Stimulated activated CD8-positive, alpha-beta memory T cell treated with anti-CD3 and anti-CD28 coated beads, Interleukin-12 subunit alpha, Interleukin-12 subunit beta, amount 100 ng/mL, for 24 hours (primary cell): ENCODE measurements around the gene RAB15.

Experiments
- DNase-seq: peaks from one replicate; pipeline ENCODE4 v3.0.0-alpha.2; 2020; ENCODE audit errors: extremely low read depth

RAB15 gene

DNA sequence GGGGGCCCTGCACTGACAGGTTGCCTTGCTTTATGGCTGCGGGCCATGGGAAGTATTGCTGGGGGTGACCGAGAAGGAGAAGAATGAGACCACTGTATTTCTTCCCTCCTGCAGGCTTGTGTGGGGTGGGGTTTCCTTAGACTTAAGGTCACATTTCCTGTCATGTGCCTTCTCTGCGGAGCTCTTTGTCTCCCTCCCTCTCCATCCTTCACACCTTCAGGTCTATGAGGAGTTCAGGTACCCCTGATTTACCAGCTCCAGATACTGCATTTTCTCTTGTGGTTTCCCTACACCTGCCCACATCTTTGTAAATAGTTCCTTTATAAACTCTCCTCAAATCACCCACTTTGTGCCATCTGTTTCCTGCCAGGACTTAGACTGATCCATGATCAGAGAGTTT is 18.2 kb upstream of the RAB15 start:
- DNase-seq, result no peak

DNA sequence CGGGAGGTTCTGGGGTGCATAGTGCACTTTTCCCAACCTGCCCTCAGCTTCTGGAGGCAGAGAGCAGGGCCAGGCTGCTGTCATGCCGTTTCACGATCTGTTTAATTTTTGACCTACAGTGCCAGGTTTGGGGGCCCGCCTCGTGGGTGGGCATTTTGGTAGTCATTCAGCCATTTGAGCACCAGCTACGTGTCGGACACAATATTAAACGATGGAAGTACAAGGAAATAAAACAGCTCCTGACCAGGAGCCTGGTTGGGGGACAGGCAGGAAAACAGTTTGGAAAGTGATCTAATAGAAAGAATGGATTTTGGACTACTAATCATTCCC is 15.3 kb upstream of the RAB15 start:
- no peak for DNase-seq

GRCh38 chr14:64986648-64987437 is 14.7 kb upstream of the RAB15 start, which contains the start of gene FNTB:
Gene FNTB, plus strand, starts transcription at chr14:64986895. Its CDS starts 59 bp downstream, at chr14:64986954.
- peak; percentile 79 for DNase-seq

DNA sequence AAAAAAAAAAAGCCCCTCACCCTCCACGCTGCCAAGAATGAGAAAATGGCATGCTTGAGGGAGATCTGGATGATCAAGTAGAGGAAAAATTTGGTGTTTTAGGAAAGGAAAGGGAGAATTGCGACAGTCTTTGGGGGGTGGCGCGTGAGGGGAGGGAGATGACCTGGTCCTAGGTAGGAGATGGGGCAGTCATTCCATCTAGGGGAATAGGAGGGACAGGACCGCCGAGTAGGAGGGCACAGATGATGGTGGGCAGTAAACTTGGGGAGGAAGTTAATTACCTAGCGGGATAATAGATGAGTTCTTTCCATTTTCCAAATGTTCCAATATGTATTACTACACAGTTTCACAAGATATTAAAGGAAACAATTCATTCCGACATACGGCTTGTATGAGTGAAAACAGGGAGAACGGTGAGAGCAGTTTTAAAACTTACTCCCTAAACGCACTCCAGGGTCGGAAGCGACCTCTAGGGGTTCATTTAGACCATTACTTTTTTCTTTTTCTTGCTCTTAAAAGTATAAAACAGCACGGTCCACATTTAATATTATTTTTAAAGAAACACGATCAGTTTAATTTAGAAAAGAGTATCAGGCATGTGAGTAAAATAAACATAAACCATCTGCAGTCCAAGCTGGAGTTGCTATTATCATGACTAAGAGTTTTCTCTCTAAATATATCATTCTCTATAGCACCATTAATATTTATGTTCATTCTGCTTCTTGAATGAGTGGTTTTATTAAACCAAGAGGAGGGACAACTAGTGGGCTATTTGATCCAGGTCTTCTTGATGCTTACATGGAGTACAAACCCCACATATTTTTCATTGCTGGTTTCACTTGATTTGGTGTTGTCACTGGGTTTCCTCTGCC is 11.5 kb upstream of the RAB15 start:
- DNase-seq, result no peak

GRCh38 chr14:64979336-64980074 is 7.4 kb upstream of the RAB15 start:
- no peak for DNase-seq

DNA sequence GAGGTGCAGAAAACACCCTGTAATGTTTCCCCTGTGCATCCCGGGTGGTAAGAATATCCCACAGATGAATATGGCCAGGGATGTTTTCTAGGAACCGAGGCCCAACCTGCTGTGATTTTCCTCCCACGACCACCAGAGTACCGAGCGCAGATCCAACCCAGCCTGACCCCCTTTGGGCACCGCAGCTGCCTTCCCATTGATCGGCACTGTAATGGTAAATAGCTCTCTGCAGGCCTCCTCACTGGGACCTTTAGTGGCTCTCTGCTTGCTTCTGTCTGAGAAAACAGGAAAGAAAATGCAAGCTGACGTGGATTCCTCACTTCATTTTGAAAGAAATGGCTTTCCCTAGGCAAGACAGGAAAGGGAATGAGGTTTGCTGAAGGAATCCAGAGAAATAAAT is 2.4 kb upstream of the RAB15 start:
- DNase-seq, result no peak

DNA sequence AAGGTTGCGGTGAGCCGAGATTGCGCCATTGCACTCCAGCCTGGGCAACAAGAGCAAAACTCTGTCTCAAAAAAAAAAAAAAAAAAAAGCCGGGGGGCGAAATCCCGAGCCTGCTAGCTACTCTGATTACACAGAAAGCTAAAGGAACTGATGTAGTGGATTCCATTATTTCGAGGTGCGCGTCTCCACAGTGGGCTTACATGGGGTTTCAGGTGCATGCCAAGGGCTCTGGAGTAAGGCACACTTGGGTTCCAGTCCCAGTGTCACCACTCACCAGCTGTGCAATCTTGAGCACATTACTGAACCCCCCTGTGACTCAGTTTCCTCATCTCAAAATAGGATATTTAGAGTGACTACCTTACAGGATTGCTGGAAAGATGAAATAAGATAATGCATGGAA is 1.7 kb upstream of the RAB15 start:
- DNase-seq, result no peak

- DNase-seq, result no peak
Measured at GRCh38 chr14:64973026-64973442, 898 bp upstream of the RAB15 start.

DNA sequence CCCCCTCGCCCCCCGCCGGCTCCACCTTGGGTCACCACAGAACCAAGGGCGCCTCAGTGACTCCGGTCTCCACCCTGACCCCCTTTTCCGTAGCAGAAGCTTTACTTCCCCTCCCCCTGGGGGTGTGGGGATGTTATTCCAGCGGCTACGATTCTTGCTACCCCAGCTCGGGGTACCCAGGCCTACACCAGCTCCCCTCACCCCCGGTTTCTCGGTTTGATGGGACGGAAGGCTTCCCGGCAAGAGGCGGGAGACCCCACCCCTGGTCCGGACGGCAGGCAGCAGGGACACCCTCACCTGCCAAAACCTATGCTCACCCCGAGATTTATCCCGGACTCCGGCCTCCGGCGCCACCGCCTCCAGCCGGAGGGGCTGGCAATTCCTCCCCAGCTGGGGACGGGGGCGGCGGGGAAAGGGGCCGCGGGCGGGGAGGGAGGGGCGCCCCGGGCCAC is 619 bp downstream of the RAB15 start:
- no peak for DNase-seq

GRCh38 chr14:64970776-64971477 is 1.2 kb downstream of the RAB15 start:
- DNase-seq, result no peak

DNA sequence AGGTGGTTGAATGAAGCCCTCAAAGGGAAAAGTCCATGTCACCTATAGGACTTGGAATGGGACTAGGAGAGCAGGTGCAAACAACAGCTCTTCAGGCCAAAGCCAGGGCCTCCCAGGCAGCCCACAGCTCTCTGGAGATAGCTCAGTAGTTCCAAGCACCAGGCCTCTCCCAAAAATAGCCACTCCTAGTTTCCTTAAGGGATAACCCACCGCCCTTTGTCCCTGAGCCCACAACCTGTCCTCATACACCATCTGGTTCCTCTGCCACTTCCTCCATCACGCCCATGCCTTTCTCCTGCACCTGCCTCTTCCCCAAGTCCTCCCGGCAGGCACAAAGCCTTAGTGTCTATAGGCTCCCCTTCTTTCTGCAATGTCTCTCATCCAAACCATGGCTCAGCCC is 2.1 kb downstream of the RAB15 start:
- no peak for DNase-seq

DNA sequence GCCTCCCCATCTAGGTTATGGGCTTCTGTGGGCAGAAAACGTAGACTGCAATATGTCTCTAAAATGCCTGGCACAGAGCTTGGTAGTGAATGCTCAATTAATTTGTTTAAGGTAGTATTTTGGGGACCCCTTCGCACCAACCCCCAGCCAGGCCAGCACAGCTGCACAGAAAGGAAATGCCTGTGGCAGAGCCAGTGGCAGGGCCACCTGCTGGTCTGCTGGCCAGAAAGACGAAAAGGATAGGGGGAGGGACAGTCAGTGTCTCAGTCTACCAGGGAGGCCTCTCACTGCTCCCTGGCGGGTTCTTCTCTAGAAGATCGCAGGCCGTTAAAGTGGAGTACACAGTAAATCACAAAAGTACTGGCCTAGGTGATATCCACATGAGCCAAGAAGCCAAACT is 3.5 kb downstream of the RAB15 start:
- DNase-seq, result no peak

GRCh38 chr14:64968167-64968566 is 4.0 kb downstream of the RAB15 start:
- DNase-seq, result no peak

- no peak for DNase-seq
Measured at GRCh38 chr14:64966976-64967375, 5.2 kb downstream of the RAB15 start.

- no peak for DNase-seq
Measured at GRCh38 chr14:64965356-64966000, 6.7 kb downstream of the RAB15 start.

- DNase-seq, result no peak
Measured at GRCh38 chr14:64963611-64964010, 8.5 kb downstream of the RAB15 start.

- no peak for DNase-seq
Measured at GRCh38 chr14:64960762-64961276, 11.3 kb downstream of the RAB15 start.

DNA sequence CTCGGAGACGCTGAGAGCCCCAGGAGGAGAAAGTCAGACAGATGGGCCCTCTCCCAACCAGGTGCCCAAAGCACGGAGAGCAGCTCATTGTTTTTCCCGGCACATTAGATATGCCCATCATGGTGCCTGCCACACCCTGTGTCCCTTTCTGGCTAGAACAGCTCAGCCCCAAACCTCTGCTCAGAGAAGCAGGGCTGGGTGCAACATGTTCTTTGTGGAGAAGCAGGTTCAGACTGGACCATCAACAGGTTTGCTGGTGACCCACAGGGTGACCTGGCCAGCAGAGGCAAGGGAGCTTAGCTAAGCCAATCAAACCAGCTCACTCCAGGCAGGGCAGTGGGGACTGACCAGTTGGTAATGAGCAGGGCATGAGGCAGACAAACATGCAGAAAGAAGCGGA is 13.4 kb downstream of the RAB15 start:
- no peak for DNase-seq

GRCh38 chr14:64958201-64958600 is 13.9 kb downstream of the RAB15 start:
- DNase-seq, result no peak

DNA sequence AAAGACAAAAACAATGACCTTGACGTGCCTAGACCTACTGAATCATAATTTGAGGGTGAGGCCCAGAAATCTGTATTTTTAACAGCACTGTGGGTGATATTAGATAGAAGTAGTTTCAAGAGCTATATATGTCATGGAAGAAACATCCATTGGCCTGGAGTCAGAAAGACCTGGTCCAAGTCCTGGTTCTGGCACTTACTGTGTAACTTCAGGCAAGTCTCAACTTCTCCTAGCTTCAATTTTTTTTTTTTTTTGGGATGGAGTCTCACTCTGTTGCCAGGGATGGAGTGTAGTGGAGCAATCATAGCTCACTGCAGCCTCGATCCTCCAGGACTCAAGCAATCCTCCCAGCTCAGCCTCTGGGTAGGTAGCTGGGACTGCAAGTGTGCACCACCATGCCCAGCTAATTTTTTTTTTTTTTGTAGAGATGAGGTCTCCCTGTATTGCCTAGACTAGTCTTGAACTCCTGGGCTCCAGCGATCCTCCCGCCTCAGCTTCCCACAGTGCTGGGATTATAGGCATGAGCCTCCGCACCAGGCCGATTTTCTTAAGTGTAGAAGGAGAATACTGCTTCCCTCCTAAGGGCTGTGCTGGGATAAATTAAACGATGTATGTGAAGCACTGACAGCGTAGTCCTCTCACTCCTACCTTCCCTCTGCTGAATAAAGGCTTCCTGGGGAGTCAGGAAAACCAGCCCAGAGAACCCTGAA is 15.3 kb downstream of the RAB15 start:
- no peak for DNase-seq
